K562 (cell line): Measurements from ENCODE around the gene ARID3A. TPM values are rescaled to one million over a fixed set of nuclear protein-coding genes. Genes with fewer than 3 reads are reported as not detected.

Experiments used
- CBX8 ChIP-seq: fragments of 200-600 bp; sonication (generic); IDR thresholded peaks from 2 replicates; pipeline ENCODE4 v1.6.1; 2012; ENCODE audit warnings: borderline replicate concordance, mixed run types, low read depth, mild to moderate bottlenecking, moderate library complexity, mixed read lengths, low read length, control low read depth, inconsistent platforms; ENCODE audit not compliant: poor library complexity, severe bottlenecking; ENCODE audit errors: extremely low read depth
- COPS2 ChIP-seq: fragments of 450-650 bp; conservative IDR thresholded peaks from 2 replicates; pipeline ENCODE4 v1.6.1; 2016; ENCODE audit warnings: mild to moderate bottlenecking, moderate library complexity
- CSDE1 ChIP-seq, 2 experiments: fragments of 450-650 bp; IDR thresholded peaks; 2 replicates each; pipeline ENCODE4 v1.6.1; 2016; ENCODE audit warnings: mild to moderate bottlenecking in 1 of 2
- DMBX1 ChIP-seq: fragments of 250-450 bp; sonication (Bioruptor Pico); IDR thresholded peaks from 2 replicates; pipeline ENCODE4 v1.8.0; 2022; ENCODE audit warnings: inconsistent platforms, mild to moderate bottlenecking, moderate library complexity, borderline replicate concordance
- NFIC ChIP-seq: fragments of 450-650 bp; IDR thresholded peaks from 2 replicates; pipeline ENCODE4 v1.6.1; 2017; ENCODE audit warnings: mild to moderate bottlenecking, inconsistent platforms
- RBM39 ChIP-seq: fragments of 200-400 bp; formaldehyde crosslinking; optimal IDR thresholded peaks from 2 replicates; pipeline ENCODE3; 2018; ENCODE audit warnings: low read depth, low read length
- REST ChIP-seq, 2 experiments: fragments of 450-650 bp; formaldehyde crosslinking in 1 of 2; IDR thresholded peaks; 2 replicates each; pipeline versions ENCODE4 v1.4.0 to v1.6.1; 2014 to 2020; ENCODE audit warnings: mild to moderate bottlenecking in 2 of 2, borderline replicate concordance in 1 of 2, low read depth in 1 of 2
- TSC22D4 ChIP-seq: fragments of 450-650 bp; IDR thresholded peaks from 2 replicates; pipeline ENCODE4 v1.6.1; 2016; ENCODE audit warnings: missing genetic modification characterization, missing biosample characterization, control low read depth
- TSHZ1 ChIP-seq: fragments of 250-450 bp; sonication (Bioruptor Pico); IDR thresholded peaks from 2 replicates; pipeline ENCODE4 v1.4.0; 2020; ENCODE audit warnings: mild to moderate bottlenecking, moderate library complexity
- ZBTB43 ChIP-seq: sonication (generic); formaldehyde crosslinking; IDR thresholded peaks from 2 replicates; pipeline ENCODE4 v1.8.0; 2023; ENCODE audit warnings: mild to moderate bottlenecking, missing genetic modification reagents
- ZNF124 ChIP-seq: sonication (generic); formaldehyde crosslinking; IDR thresholded peaks from 2 replicates; pipeline ENCODE4 v1.8.1; 2022; ENCODE audit warnings: missing genetic modification reagents
- ZNF175 ChIP-seq: fragments of 200-800 bp; sonication (Bioruptor generic); IDR thresholded peaks from 2 replicates; pipeline ENCODE4 v1.6.1; 2016; ENCODE audit warnings: low read depth, mild to moderate bottlenecking, missing genetic modification characterization, missing compliant biosample characterization
- ZNF830 ChIP-seq: fragments of 250-450 bp; sonication (Bioruptor Pico); IDR thresholded peaks from 2 replicates; pipeline ENCODE4 v1.5.0; 2021; ENCODE audit warnings: mild to moderate bottlenecking
- polyA plus RNA-seq, 8 experiments: library from polyadenylated mRNA; depleted of rRNA in 4 of 8; stranded (reverse) in 5 of 8; unstranded in 3 of 8; fragments of >200 nt; fragmentation: Nextera tagmentation in 2 of 8; fragmentation: Illumina TruSeq in 1 of 8; extraction: Ambion mirVana in 2 of 8; extraction: Trizol in 1 of 8; gene quantifications; 2 replicates each; pipeline versions ENCODE4 v1.2.1 to v1.2.3, GENCODE V29; 2011 to 2014; ENCODE audit warnings: inconsistent platforms in 1 of 8, missing spikeins in 1 of 8
- total RNA-seq, 7 experiments: library from RNA; depleted of rRNA in 6 of 7; stranded (reverse); fragments of >200 nt in 6 of 7; fragmentation: Illumina TruSeq in 2 of 7; extraction: Trizol in 2 of 7; gene quantifications; 2 replicates each; pipeline versions ENCODE4 v1.2.1 to v1.2.3, GENCODE V29; 2011 to 2021; ENCODE audit warnings: low replicate concordance in 1 of 7

Gene ARID3A
- total and polyA plus RNA-seq, 9 of the 15 experiments (the other 6 are each of a cell fraction or from before 2014, with no cell fraction given): 1.4 to 118 (median 31.2) TPM

- TF ChIP-seq CBX8 (no peak), REST (IDR thresholded peaks at IDR 0.05; ENCODE audit: borderline replicate concordance) (no peak), REST (CRISPR knock-in tag; IDR thresholded peaks at IDR 0.05; ENCODE audit: low read depth) (no peak), ZNF830 (CRISPR knock-in tag) (no peak), ZBTB43 (CRISPR knock-in tag) (no peak), TSC22D4 (no peak), TSHZ1 (CRISPR knock-in tag) (no peak), ZNF124 (no peak), COPS2 (no peak), CSDE1 (IDR thresholded peaks at IDR 0.05) (peak in 1 of 2 experiments; percentile 67; a peak in 1 of 4 replicates), ZNF175 (CRISPR knock-in tag) (0 out of 2 replicates have a peak, but pooled peaks have one; percentile 52), NFIC (peak; percentile 63; the same call in 1 of the 2 replicates), RBM39 (no peak), DMBX1 (CRISPR knock-in tag) (no peak)
Observed at GRCh38 chr19:892894-893689, 32.7 kb upstream of the ARID3A start, which contains the start of the genes MED16 and RNU6-9 (continued).
